HuH-7 (cell line): ENCODE measurements around the gene SLC38A10.
"Not testable (repeated sequence)": the region's sequence is repeated elsewhere in the genome, so short reads cannot be mapped to it uniquely, and the experiment has no call there.

Source experiments
- DNase-seq: peaks from one replicate; pipeline ENCODE4 v3.0.0; 2011; ENCODE audit warnings: low spot score

Gene SLC38A10

DNA sequence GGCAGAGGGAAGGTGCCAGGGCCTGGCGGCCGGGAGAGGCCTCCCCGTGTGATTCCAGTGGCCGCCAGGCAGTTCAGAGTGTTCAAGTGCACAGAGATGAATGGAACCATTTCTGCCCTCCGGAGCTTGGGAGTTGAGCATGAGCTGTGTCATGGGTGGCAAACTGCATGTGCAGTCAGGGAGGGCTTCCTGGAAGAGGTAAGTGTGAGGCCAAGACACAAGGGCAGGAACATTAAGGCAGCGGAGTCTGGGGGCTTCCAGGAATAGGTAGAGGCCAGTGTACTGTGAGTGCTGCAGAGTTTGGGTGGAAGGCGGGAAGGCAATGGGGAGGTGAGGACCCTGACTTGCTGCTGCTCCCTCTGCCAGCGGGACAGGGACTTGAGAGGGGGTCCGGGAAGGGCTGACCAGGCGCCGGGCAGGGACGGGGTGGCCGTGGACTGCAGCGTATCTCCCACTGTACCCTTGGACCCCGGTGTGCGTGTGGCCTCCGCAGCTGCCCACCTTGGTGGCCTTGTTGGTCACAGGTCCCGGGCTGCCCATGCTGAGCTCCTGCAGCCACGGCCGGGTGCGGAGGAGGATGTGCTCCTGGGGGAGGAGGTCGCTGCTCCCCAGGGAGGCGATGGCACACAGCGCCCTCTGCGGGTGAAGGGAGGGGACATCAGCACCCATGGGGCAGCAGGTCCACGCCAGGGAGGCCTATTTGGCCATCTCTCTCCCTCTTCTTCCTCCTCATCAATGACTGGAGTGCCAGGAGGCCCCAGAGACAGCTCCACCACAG, 64.9 kb downstream of the SLC38A10 start:
- peak; percentile 92 for DNase-seq

DNA sequence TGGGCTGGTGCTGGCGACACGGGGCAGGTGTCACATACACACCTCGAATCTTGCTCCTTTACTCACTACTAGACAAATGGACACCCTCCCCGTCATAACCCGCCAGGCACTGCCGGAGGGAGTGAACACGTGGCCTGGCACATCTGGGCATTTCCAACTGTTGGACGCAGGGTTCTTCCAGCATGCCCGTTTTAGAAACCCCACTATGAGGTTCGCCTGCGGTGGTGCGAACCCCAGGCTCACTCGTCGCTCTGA, 65.5 kb downstream of the SLC38A10 start:
- no peak for DNase-seq

DNA sequence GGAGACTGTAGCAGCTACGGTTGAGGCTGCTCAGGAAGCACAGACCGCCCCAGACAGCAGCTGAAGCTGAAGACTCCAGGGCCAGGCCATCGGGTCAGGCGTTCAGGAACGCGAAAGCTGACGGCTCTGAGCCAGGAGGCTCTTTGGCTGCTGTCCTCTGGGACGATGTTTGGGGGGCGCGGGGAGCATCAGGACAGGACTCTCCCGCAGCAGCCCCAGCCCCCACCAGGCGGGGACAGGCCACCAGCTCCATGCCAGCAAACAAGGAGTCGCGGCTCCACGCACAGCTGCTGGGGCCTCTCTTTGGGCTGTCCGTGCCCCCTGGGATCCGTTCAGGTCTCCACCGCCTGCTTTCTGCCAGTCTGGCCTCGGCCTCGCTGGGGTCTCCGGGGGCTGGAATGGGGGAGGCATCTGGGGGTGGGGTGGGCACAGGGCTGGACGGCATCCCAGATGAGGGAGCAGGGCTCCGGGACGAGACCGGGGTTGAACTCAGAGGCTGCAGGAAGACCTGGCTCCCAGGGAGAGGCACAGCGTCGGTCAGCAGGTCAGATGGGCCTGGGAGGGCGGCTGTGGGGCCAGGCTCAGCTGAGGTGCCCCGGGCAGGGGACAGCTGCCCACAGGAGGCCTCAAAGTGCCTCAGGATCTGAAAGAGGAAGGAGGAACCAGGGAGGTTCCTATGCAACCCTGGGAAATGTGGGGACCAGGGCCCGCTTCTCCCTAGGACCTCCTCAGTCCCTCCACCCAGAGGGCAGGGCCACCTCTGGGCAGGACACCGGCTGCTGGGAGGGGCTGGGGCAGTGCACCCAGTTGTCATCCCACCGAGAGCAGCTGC, 66.1 kb downstream of the SLC38A10 start:
- no peak for DNase-seq

- DNase-seq, result no peak
Measured at GRCh38 chr17:81228420-81228819, 66.7 kb downstream of the SLC38A10 start.

- DNase-seq, result not testable (repeated sequence)
Measured at GRCh38 chr17:81227630-81228029, 67.5 kb downstream of the SLC38A10 start.

DNA sequence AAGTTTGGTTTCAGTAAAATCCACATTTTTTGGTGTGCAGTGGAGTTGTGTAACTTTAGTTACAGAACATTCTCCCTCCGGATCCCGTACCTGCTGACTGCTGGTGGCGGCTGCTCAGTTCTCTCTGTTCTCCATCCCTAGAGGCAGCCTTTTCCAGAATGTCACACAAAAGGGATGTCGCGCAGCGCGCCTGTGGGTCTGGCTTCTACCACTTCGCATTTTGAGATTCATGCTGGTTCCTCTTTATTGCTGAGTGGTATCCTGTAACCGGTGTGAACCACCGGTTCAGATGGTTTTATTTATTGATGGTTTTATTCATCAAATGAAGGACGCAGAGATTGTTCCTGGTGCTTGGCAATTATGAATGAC, 71.4 kb downstream of the SLC38A10 start:
- DNase-seq, result no peak

GRCh38 chr17:81222906-81223761, 72.0 kb downstream of the SLC38A10 start, which contains the start of gene CEP131:
CEP131 (minus strand) TSS chr17:81222965; CDS start chr17:81220056, 2,909 bp downstream.
- DNase-seq, result peak; percentile 100

DNA sequence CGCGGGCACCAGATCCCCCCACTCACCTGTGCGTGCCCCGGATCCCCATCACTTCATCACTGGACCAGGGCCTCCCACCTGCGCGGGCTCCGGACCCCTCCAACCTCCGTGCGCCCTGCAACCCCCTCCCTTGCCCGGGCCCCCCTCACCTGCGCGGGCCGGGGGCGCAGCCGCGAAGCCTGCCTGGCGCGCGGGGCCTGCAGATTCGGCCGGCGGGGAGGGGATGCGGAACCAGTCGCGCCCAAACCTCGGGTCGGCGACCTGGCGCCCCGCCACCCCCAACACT, 72.5 kb downstream of the SLC38A10 start:
- DNase-seq, result no peak

- no peak for DNase-seq
Measured at GRCh38 chr17:81221842-81222619, 73.1 kb downstream of the SLC38A10 start.

GRCh38 chr17:81221371-81221841, 73.7 kb downstream of the SLC38A10 start:
- DNase-seq, result no peak

GRCh38 chr17:81219476-81220180, 75.5 kb downstream of the SLC38A10 start:
- DNase-seq, result no peak

- DNase-seq, result no peak
Measured at GRCh38 chr17:81218991-81219390, 76.1 kb downstream of the SLC38A10 start.

- DNase-seq, result no peak
Measured at GRCh38 chr17:81218459-81218858, 76.6 kb downstream of the SLC38A10 start.

DNA sequence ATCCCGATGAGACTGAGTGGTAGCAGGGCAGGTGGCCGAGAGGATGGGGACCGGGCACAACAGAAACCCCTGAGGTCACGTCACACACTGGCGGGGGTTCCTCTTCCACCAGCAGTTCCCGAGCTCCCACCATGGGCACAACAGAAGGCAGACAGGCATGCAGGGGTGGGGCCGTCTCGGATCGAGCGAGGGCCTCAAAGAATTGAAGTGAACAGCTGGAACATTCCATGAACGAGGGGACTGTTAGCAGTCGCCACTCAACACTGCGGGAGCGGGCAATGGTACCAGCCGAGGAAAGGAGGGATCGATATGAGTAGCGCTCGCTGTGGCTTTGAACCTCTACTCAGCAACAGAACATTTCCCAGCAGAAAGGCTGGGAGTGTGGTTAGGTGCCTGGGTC, 77.6 kb downstream of the SLC38A10 start:
- no peak for DNase-seq

DNA sequence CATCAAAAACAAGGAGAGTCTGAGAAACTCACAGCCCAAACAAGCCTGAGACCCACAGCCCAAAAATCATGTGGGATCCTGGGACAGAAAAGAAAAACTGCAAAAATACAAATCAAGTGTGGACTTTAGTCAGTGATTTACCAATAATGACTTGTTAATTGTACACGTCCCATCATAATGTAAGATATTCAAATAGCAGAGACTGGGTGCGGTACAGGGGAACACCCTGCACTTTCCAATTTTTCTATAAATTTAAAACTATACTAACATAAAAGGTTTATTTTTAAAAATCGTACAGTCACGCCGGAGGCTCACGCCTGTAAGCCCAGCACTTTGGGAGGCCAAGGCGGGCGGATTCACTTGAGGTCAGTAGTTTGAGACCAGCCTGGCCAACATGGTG, 81.1 kb downstream of the SLC38A10 start:
- DNase-seq, result no peak

GRCh38 chr17:81212365-81212764, 82.7 kb downstream of the SLC38A10 start:
- no peak for DNase-seq

GRCh38 chr17:81210868-81211267, 84.2 kb downstream of the SLC38A10 start:
- no peak for DNase-seq

DNA sequence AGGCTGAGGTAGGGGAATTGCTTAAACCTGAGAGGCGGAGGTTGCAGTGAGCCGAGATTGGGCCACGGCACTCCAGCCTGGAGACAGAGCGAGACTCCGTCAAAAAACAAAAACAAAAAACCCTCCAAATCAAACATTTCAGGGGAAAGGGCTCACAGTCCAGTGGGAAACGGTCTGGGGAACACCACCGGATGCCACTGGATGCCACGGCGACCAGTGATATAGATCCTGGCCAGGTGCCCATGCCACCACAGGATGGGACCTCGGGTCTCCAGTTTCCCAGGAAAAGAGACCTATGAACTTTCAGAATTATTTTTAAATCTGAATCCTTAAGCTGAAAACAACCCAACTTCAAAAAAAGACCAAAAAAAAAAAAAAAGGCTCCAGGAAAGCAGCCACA, 84.6 kb downstream of the SLC38A10 start:
- no peak for DNase-seq

GRCh38 chr17:81209141-81209540, 86.0 kb downstream of the SLC38A10 start:
- DNase-seq, result no peak

GRCh38 chr17:81208651-81209050, 86.5 kb downstream of the SLC38A10 start:
- no peak for DNase-seq
